ENCODE measurements around the gene BRSK2. TPM values are rescaled to one million over a fixed set of nuclear protein-coding genes. Genes with fewer than 3 reads are reported as not detected.
A peak's percentile ranks its signal among the peaks of the same experiment; 100 is the strongest.

BRSK2 gene
- total RNA-seq, 1 experiment from 2014 or later: 32.2 TPM

DNA sequence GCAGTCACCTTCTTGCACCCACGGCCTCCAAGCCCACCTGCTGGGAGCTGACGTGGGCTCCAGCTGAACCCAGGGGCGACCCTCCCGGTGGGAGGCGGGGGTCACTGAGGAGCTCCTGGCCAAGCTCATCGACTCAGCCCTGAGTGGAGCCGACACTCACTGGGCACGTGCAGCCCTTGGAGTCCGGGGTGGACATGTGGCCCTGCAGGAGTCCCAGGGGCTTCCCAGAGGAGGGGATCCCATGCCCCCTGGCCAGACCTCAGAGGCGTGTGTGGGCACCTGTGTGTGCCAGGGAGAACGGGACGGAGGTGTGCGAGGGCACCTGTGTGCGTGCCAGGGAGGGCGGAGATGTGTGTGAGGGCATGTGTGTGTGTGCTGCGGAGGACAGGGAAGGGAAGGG, 20.8 kb upstream of the BRSK2 start:
- DNase-seq (ENCODE audit: low read depth, low spot score): no peak
- peaks cover 5% of the 10 kb centered on the region; the same call in 1 of the 2 replicates for H3K27me3 ChIP-seq (ENCODE audit: control insufficient read depth, insufficient read depth, low read length)
- no peak for ATAC-seq
- intact Hi-C loops (cut with micrococcal nuclease; ENCODE audit: unreplicated experiment) (no loop called here), in situ Hi-C loops (cut with HindIII; ENCODE audit: low pct_unique_long_range_greater_than_20kb, low sequenced_read_pairs) (loop anchor here (10.0 kb wide), 1 partner anchor 126 kb away; no protein-coding TSS in a partner anchor)
- H3K27ac ChIP-seq (ENCODE audit: low read length): no peak overlapping the region
- peaks cover 16% of the 10 kb centered on the region for H3K4me1 ChIP-seq (ENCODE audit: control insufficient read depth, insufficient read depth, low read length)
- CTCF ChIA-PET: no interaction called here
- H3K9me3 ChIP-seq (ENCODE audit: control insufficient read depth, insufficient read depth, low read depth, low read length): peaks cover 13% of the 10 kb centered on the region
- TF ChIP-seq SIN3A (IDR thresholded peaks at IDR 0.05; ENCODE audit: borderline replicate concordance, insufficient read depth, low read depth, low read length): no peak
- TF ChIP-seq TCF7L2 (IDR thresholded peaks at IDR 0.05; ENCODE audit: low read depth, low read length): no peak
- no peak for TF ChIP-seq POLR2AphosphoS5 (IDR thresholded peaks at IDR 0.05; ENCODE audit: low read depth, low read length)
- TF ChIP-seq, protein P1, sequence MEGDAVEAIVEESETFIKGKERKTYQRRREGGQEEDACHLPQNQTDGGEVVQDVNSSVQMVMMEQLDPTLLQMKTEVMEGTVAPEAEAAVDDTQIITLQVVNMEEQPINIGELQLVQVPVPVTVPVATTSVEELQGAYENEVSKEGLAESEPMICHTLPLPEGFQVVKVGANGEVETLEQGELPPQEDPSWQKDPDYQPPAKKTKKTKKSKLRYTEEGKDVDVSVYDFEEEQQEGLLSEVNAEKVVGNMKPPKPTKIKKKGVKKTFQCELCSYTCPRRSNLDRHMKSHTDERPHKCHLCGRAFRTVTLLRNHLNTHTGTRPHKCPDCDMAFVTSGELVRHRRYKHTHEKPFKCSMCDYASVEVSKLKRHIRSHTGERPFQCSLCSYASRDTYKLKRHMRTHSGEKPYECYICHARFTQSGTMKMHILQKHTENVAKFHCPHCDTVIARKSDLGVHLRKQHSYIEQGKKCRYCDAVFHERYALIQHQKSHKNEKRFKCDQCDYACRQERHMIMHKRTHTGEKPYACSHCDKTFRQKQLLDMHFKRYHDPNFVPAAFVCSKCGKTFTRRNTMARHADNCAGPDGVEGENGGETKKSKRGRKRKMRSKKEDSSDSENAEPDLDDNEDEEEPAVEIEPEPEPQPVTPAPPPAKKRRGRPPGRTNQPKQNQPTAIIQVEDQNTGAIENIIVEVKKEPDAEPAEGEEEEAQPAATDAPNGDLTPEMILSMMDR (IDR thresholded peaks at IDR 0.05): no peak
- TF ChIP-seq, protein P2, sequence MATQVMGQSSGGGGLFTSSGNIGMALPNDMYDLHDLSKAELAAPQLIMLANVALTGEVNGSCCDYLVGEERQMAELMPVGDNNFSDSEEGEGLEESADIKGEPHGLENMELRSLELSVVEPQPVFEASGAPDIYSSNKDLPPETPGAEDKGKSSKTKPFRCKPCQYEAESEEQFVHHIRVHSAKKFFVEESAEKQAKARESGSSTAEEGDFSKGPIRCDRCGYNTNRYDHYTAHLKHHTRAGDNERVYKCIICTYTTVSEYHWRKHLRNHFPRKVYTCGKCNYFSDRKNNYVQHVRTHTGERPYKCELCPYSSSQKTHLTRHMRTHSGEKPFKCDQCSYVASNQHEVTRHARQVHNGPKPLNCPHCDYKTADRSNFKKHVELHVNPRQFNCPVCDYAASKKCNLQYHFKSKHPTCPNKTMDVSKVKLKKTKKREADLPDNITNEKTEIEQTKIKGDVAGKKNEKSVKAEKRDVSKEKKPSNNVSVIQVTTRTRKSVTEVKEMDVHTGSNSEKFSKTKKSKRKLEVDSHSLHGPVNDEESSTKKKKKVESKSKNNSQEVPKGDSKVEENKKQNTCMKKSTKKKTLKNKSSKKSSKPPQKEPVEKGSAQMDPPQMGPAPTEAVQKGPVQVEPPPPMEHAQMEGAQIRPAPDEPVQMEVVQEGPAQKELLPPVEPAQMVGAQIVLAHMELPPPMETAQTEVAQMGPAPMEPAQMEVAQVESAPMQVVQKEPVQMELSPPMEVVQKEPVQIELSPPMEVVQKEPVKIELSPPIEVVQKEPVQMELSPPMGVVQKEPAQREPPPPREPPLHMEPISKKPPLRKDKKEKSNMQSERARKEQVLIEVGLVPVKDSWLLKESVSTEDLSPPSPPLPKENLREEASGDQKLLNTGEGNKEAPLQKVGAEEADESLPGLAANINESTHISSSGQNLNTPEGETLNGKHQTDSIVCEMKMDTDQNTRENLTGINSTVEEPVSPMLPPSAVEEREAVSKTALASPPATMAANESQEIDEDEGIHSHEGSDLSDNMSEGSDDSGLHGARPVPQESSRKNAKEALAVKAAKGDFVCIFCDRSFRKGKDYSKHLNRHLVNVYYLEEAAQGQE (IDR thresholded peaks at IDR 0.05; ENCODE audit: insufficient read depth in 1 of 2, low read depth in 2 of 2, low read length in 1 of 2): no peak
- no peak overlapping the region for H3K4me3 ChIP-seq (ENCODE audit: low read depth in 2 of 2, low read length in 2 of 2)
- no peaks in the 10 kb centered on the region for H3K36me3 ChIP-seq (ENCODE audit: control insufficient read depth, insufficient read depth, low read length)
- POLR2A ChIA-PET: interaction anchor here (0.6 kb wide), 1 partner anchor 237 kb away, joined by 3 read pairs; no protein-coding TSS in a partner anchor
- BruUV-seq (replicated peaks): no TSS peak

DNA sequence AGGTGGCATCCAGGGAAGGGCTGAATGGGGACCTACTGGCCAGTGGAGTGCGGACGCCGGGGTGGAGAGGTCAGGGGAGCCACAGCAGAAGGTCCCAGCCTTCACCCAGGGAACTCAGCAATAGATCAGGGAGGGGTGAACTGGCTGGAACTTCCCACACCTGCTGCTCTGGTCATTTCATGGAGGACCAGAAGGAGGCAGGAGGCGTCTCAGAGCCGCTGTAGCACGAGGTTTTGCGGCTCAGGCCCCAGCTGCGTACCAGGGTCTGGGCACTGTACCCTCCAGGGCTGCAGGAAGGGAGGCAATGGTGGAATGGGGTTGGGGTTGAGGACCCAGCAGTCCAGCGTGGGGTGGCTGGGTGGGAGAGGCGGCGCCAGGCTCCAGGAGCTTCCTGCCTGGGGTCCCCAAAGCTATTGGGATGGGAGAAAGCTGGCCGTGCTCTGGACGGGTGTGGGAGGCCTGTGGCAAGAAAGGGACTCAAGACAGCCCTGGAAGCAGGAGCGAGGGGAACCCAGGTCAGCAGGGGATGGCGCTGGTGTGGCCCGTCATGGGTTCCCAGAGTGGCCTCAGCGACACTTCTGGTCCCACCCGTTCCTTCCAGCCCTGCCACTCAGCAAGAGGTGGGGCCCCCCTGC, 20.2 kb upstream of the BRSK2 start:
- TF ChIP-seq, protein P1 (IDR thresholded peaks at IDR 0.05): no peak
- TF ChIP-seq POLR2AphosphoS5 (IDR thresholded peaks at IDR 0.05; ENCODE audit: low read depth, low read length): no peak
- TF ChIP-seq, protein P2 (IDR thresholded peaks at IDR 0.05; ENCODE audit: insufficient read depth in 1 of 2, low read depth in 2 of 2, low read length in 1 of 2): no peak
- TF ChIP-seq TCF7L2 (IDR thresholded peaks at IDR 0.05; ENCODE audit: low read depth, low read length): no peak
- no peak for TF ChIP-seq SIN3A (IDR thresholded peaks at IDR 0.05; ENCODE audit: borderline replicate concordance, insufficient read depth, low read depth, low read length)
- intact Hi-C loops (cut with micrococcal nuclease; ENCODE audit: unreplicated experiment): no loop called here
- ChIA-PET POLR2A (interaction anchor here (0.6 to 0.7 kb wide), 2 partner anchors 17 to 238 kb away, joined by 3 to 7 read pairs; no protein-coding TSS in a partner anchor), CTCF (no interaction called here)
- no peak overlapping the region for H3K27ac ChIP-seq (ENCODE audit: low read length)
- no peaks in the 10 kb centered on the region for H3K36me3 ChIP-seq (ENCODE audit: control insufficient read depth, insufficient read depth, low read length)
- H3K9me3 ChIP-seq (ENCODE audit: control insufficient read depth, insufficient read depth, low read depth, low read length): peaks cover 13% of the 10 kb centered on the region
- peaks cover 18% of the 10 kb centered on the region for H3K4me1 ChIP-seq (ENCODE audit: control insufficient read depth, insufficient read depth, low read length)
- in situ Hi-C loops (cut with HindIII; ENCODE audit: low pct_unique_long_range_greater_than_20kb, low sequenced_read_pairs): loop anchor here (10.0 kb wide), 1 partner anchor 125 kb away; no protein-coding TSS in a partner anchor
- no peak overlapping the region for H3K4me3 ChIP-seq (ENCODE audit: low read depth in 2 of 2, low read length in 2 of 2)
- DNase-seq (ENCODE audit: low read depth, low spot score): no peak
- H3K27me3 ChIP-seq (ENCODE audit: control insufficient read depth, insufficient read depth, low read length): no peaks in the 10 kb centered on the region; the same call in 1 of the 2 replicates
- peak; percentile 57 for ATAC-seq
- BruUV-seq (replicated peaks): no TSS peak
